GM12873 (cell line): Measurements from ENCODE around the gene PROK1.
A peak's percentile ranks its signal among the peaks of the same experiment; 100 is the strongest.

Experiments used
- CTCF ChIP-seq: IDR thresholded peaks from 2 replicates; pipeline ENCODE4 v1.5.1; 2012; ENCODE audit warnings: low read depth, mild to moderate bottlenecking, moderate library complexity, low read length, control low read depth; ENCODE audit not compliant: insufficient read depth; ENCODE audit errors: missing control alignments

The PROK1 gene

DNA sequence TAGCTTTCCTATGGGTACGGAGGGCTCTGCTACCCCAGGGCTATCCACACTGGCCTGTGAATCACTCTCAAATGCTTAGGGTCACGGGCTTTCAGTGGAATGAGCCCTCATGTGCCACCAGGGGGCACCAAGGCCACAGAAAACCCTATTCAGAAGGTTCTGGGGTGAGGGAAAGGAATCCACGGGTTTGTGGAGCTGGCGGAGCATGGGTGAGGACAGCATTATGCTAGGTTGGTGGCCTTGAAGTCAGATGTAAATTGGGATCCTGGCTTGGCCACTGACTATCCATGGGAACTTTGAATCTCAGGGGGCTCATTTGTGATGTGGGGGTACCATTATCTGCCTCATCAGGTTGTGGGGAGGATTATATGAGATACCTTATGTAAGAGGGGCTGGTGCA is 38.4 kb upstream of the PROK1 start:
- TF ChIP-seq CTCF, result peak; percentile 90

GRCh38 chr1:110418729-110419128 is 32.2 kb upstream of the PROK1 start:
- TF ChIP-seq CTCF, result no peak

- TF ChIP-seq CTCF, result no peak
Observed at GRCh38 chr1:110420023-110420662, 30.8 kb upstream of the PROK1 start.

DNA sequence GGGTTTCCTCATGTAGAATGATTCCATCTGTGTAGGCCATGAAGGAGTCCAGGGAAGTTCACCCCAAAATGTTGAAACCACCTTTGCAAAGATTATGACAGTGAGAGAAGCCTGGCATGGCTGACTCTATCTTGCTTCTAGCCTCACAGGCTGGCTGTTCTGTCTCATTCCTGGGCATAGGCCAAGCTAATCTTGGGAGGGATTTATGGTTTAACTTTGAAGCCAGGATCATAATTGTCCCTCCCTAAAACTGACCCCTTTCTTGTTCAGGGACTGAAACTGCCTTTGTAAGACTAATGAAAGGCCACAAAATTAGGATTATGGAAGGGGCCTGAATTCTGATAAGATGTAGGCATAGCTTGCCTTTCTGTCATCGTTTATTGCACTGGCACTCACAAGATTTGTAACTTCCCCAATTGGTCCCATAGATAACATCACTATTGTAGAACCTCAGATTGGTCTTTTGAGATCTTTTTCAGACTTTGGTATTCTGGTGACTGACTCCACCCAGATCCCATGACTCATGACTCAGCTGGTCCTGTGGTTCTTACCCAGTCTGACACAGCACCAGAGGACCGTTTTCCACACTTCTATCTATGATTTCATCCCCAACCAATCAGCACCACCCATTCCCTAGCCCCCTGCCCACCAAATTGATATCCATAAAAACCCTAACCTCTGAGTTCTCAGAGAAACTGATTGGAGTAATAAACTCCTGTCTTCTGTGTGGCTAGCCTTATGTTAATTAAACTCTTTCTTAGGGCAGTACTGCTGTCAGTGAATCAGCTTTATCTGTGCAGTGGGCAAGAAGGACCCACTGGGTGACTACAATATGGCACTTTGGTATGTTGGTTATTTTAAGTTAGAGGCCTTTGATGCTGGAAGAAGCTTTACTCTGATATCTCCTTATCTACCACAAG is 29.8 kb upstream of the PROK1 start:
- TF ChIP-seq CTCF, result no peak

- no peak for TF ChIP-seq CTCF
Observed at GRCh38 chr1:110424699-110425611, 26.0 kb upstream of the PROK1 start.

- no peak for TF ChIP-seq CTCF
Observed at GRCh38 chr1:110425612-110426152, 25.3 kb upstream of the PROK1 start.

- no peak for TF ChIP-seq CTCF
Observed at GRCh38 chr1:110426854-110427253, 24.1 kb upstream of the PROK1 start.
